ENCODE data around the gene PGS1. TPM values are rescaled to one million over a fixed set of nuclear protein-coding genes. Genes with fewer than 3 reads are reported as not detected.
A peak's percentile ranks its signal among the peaks of the same experiment; 100 is the strongest.

The PGS1 gene
- total RNA-seq, 1 donor: 35.4 TPM

GRCh38 chr17:78355701-78356100, 22.7 kb upstream of the PGS1 start:
- no peak for TF ChIP-seq CTCF (IDR thresholded peaks at IDR 0.05; ENCODE audit: insufficient read depth, low read depth, low read length)
- H3K4me3 ChIP-seq (ENCODE audit: low read depth, low read length): peak overlapping the region; percentile 94
- peak; percentile 31 for DNase-seq (ENCODE audit: low read depth)

GRCh38 chr17:78356101-78356713, 22.2 kb upstream of the PGS1 start:
- no peak for TF ChIP-seq CTCF (IDR thresholded peaks at IDR 0.05; ENCODE audit: insufficient read depth, low read depth, low read length)
- peak overlapping the region; percentile 94 for H3K4me3 ChIP-seq (ENCODE audit: low read depth, low read length)
- DNase-seq (ENCODE audit: low read depth): peak; percentile 90

DNA sequence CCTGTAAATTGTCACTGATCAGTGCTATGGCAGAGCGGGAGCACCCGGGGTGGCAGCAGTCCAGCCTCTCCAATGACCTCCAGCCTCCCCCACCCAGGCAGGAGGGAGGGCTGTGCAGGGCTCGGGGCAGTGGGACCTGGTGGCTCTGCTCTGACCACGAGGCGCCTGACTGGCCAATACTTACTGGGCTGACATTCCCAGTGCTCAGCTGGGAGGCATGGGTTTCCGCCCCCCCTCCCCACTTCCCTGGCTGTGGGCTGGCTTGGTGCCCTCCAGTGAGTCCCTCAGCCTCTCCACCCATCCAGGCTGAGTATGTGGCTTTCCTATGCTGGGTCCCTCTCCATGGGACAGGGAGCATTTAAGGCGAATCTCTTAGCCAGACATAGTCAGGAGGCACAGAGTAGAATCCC, 21.3 kb upstream of the PGS1 start:
- DNase-seq (ENCODE audit: low read depth): peak; percentile 79
- TF ChIP-seq CTCF (IDR thresholded peaks at IDR 0.05; ENCODE audit: insufficient read depth, low read depth, low read length): no peak
- H3K4me3 ChIP-seq (ENCODE audit: low read depth, low read length): peak overlapping the region; percentile 94

- peak overlapping the region; percentile 94 for H3K4me3 ChIP-seq (ENCODE audit: low read depth, low read length)
- no peak for TF ChIP-seq CTCF (IDR thresholded peaks at IDR 0.05; ENCODE audit: insufficient read depth, low read depth, low read length)
- DNase-seq (ENCODE audit: low read depth): no peak
Measured at GRCh38 chr17:78357672-78358537, 20.5 kb upstream of the PGS1 start.

DNA sequence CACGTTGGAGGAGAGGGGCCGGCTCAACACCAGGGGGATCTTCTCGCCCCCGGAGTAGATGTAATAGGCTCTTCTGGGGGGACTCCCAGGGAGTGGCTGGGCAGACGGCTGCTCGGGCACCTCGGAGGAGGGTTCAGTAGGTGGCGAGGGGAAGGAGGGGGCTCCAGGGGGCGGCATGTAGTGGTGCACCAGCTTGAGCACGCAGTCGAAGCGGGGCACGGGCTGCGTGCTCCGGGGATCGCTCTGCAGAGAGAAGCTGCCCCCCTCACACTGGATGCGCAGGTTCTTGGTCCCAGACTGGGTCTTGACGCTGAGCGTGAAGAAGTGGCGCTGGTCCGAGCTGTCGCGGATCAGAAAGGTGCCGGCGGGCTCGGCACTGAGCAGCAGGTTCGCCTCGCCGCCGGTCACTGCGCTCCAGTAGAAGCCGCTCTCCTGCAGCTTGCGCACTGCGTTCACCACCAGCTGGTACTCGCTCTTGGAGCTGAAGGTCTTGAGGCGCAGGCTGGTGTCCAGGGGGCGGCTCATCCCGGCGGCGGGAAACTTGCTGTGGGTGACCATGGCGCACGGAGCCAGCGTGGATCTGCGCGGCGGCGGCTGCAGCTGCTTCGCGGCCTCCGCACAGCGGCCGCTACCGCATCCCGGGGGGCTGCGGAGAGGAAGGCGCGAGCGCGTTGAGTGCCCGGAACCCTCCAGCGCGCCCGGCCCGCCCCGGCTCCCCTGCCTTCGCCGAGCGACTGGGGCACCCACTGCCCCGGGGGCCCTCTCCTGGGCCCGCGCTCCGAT, 19.7 kb upstream of the PGS1 start:
- peak; percentile 69 for DNase-seq (ENCODE audit: low read depth)

More for the DNA sequence above, 19.7 kb upstream of the PGS1 start:
- TF ChIP-seq CTCF (IDR thresholded peaks at IDR 0.05; ENCODE audit: insufficient read depth, low read depth, low read length): no peak
- H3K4me3 ChIP-seq (ENCODE audit: low read depth, low read length): peak overlapping the region; percentile 94

Data from fibroblast of villous mesenchyme (primary cell).